Psoas muscle (tissue), 8 donors: ENCODE data around the gene MIOS. TPM values are rescaled to one million over a fixed set of nuclear protein-coding genes. Genes with fewer than 3 reads are reported as not detected.
A peak's percentile ranks its signal among the peaks of the same experiment; 100 is the strongest.

ENCODE experiments used
- ATAC-seq, 4 donors: fragments of 200-7000 bp; cut with Tn5 transposase; one replicate each; pipeline ENCODE4 v1.9.1; 2020; ENCODE audit warnings: moderate library complexity in 3 of 4, mild to moderate bottlenecking in 2 of 4
- DNase-seq, 2 donors: peaks; one replicate each; pipeline ENCODE4 v3.0.0-alpha.2; 2020
- H3K27ac ChIP-seq: fragments of 200-600 bp; one replicate; pipeline ENCODE4 v1.8.0; 2022
- H3K27me3 ChIP-seq, 3 donors: fragments of 200-600 bp in 1 of 3; one replicate each; pipeline versions ENCODE4 v1.6.1 to v1.8.0; 2013 to 2022; ENCODE audit warnings: low read length in 2 of 3, mild to moderate bottlenecking in 2 of 3, moderate library complexity in 1 of 3; ENCODE audit not compliant: insufficient read depth in 3 of 3
- H3K36me3 ChIP-seq, 2 donors: fragments of 200-600 bp in 1 of 2; one replicate each; pipeline versions ENCODE4 v1.6.1 to v1.8.0; 2013 to 2022; ENCODE audit warnings: low read depth in 1 of 2, mild to moderate bottlenecking in 1 of 2, moderate library complexity in 1 of 2; ENCODE audit not compliant: insufficient read depth in 1 of 2
- H3K4me1 ChIP-seq: fragments of 200-600 bp; one replicate; pipeline ENCODE4 v1.8.0; 2022
- H3K4me3 ChIP-seq: fragments of 200-600 bp; one replicate; pipeline ENCODE4 v1.8.0; 2022; ENCODE audit warnings: mild to moderate bottlenecking
- H3K9me3 ChIP-seq: fragments of 200-600 bp; one replicate; pipeline ENCODE4 v1.8.0; 2022
- WGBS, 3 donors: extraction: QIAGEN DNeasy Blood & Tissue Kit; methylation state at CpG; one replicate each; pipeline versions ENCODE4 v1.1.6 to v1.1.7; 2013; 5-methylcytosine and 5-hydroxymethylcytosine counted together
- intact Hi-C, 2 donors: fragments of 100-400 bp; cut with DNase I; formaldehyde crosslinking; loops; one replicate each; pipeline versions ENCODE4 v1.11.0 to v1.14.2; 2022
- long read RNA-seq, 2 donors: library from polyadenylated mRNA; unstranded; transcript quantifications; one replicate each; pipeline ENCODE4 v2.0.0, GENCODE V29; 2021
- polyA plus RNA-seq, 3 donors: library from polyadenylated mRNA; stranded (reverse); fragments of 200-250 nt; gene quantifications; one replicate each; pipeline ENCODE4 v1.2.3, GENCODE V29; 2013
- total RNA-seq, 4 donors: library from RNA; stranded (reverse); fragmentation: NEBNext Ultra II Directional in 2 of 4; extraction: Animal tissue kit (Norgen Biotek cat#: 25700) in 2 of 4; gene quantifications; one replicate each; pipeline versions ENCODE4 v1.2.1 to v1.2.4, GENCODE V29; 2021 to 2023
- TF ChIP-seq, protein P1 (sequence below): fragments of 200-600 bp; IDR thresholded peaks from one replicate; pipeline ENCODE4 v1.8.0; 2022; ENCODE audit warnings: antibody characterized with exemption
- donor health status: healthy with polysubstance abuse.
- donor health status: DM: no; HTN: no; CAD: no; lungs with moderate emphysema.
- donor health status: Bipolar disorder and iron deficiency.
- donor health status: healthy.
- donor health status: DM: yes; HTN: yes; CAD: no.
- donor health status: DM: no; HTN: no; CAD: no.
- donor health status: DM: no; HTN: no; CAD: no.
- donor health status: DM: yes; HTN: yes; CAD: no.

The MIOS gene
- 100 to 1,000 TPM in 2 of 4 donors, 10 to 100 TPM in 2; 65.5 to 219 (median 105) TPM for total RNA-seq
- 100 to 1,000 TPM in 1 of 3 donors, 10 to 100 TPM in 2; 65.2 to 192 (median 76.3) TPM for polyA plus RNA-seq
- long read RNA-seq, donor 1, transcript MIOS-201 (13 exons, 3,453 nt): major isoform, 8 of 101 reads
- long read RNA-seq, donor 1, partial matches to known transcripts: 29 of 101 reads
- long read RNA-seq, donor 1, other reads (novel, unspliced or antisense): 60 of 101 reads
- long read RNA-seq, donor 2, transcript MIOS-202 (12 exons, 3,095 nt): minor isoform, 79 of 431 reads
- long read RNA-seq, donor 2, transcript MIOS-201 (13 exons, 3,453 nt): major isoform, 88 of 431 reads
- long read RNA-seq, donor 2, transcript MIOS-209 (8 exons, 3,232 nt): minor isoform, 7 of 431 reads
- long read RNA-seq, donor 2, partial matches to known transcripts: 94 of 431 reads
- long read RNA-seq, donor 2, other reads (novel, unspliced or antisense): 158 of 431 reads

DNA sequence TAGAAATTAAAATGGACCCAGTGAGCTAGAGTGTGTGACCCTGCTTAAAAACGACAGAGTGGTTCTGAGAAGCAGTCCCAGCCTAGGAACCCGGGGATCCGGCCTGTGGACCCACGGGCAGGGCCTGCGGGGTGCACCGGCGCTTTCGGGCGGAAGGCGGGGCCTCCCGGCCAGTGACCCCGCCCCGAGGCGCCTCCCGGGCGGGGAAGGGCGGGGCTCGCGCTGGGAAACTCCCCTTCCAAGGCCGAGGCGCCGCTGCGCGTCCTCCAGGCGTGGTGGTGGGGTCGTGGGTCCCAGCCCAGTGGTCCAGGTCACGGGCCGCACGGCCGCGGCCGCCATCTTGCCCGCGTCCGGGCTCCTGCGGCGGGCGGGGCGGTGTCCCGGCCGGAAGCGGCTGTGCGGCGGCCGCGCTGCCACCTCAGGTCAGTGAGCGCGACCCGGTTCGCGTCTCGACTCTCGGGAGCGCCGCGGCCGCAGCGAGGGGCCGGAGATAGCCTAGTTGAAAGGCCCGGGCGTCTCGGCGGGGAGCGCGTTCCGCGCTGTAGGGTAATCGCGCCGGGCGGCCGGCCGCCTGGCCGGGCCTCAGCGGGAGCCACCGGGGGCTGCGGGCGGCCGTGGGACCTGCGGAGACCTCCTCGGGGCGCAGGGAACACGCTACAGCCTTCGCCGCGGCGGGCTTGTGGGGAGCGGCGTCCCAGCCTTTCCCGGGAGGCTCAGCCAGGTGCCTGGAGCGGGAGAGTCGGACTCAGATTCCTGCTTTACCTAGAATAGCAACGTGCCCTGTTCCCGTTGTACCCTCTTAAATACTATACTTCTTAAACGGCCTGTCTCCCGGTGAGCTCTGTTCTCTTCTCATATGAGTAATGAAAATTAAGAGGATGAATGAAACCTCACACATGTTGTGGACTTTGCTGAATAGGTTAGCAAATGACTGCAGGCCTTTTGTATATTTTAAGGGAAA lies at the start of gene MIOS:
Gene MIOS, plus strand, starts transcription at position 234 of the 961 bp plus-strand sequence. CDS start 5,592 bp downstream, outside the sequence.
- intact Hi-C loops: loop anchor here in 1 of 2 donors (10.0 kb wide), 3 partner anchors 198 to 648 kb away; partner anchors contain the start of gene C1GALT1
- TF ChIP-seq, protein P1, sequence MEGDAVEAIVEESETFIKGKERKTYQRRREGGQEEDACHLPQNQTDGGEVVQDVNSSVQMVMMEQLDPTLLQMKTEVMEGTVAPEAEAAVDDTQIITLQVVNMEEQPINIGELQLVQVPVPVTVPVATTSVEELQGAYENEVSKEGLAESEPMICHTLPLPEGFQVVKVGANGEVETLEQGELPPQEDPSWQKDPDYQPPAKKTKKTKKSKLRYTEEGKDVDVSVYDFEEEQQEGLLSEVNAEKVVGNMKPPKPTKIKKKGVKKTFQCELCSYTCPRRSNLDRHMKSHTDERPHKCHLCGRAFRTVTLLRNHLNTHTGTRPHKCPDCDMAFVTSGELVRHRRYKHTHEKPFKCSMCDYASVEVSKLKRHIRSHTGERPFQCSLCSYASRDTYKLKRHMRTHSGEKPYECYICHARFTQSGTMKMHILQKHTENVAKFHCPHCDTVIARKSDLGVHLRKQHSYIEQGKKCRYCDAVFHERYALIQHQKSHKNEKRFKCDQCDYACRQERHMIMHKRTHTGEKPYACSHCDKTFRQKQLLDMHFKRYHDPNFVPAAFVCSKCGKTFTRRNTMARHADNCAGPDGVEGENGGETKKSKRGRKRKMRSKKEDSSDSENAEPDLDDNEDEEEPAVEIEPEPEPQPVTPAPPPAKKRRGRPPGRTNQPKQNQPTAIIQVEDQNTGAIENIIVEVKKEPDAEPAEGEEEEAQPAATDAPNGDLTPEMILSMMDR: no peak
- Histone ChIP-seq H3K27me3 (no peaks in the 10 kb centered on the region), H3K4me3 (peak within 1 kb of the TSS; percentile 92), H3K27ac (peak within 1 kb of the TSS; percentile 97), H3K9me3 (no peaks in the 10 kb centered on the region), H3K36me3 (peaks cover 0 to 6% of the 10 kb centered on the region in 2 donors), H3K4me1 (peaks cover 39% of the 10 kb centered on the region)
- 0 to 1% (median 0%) methylated on average over 59 to 95 of the region's 96 CpGs for WGBS, 3 donors
- DNase-seq (peak; percentile 91 to 95), ATAC-seq (peak; percentile 89 to 94 (median 91))

DNA sequence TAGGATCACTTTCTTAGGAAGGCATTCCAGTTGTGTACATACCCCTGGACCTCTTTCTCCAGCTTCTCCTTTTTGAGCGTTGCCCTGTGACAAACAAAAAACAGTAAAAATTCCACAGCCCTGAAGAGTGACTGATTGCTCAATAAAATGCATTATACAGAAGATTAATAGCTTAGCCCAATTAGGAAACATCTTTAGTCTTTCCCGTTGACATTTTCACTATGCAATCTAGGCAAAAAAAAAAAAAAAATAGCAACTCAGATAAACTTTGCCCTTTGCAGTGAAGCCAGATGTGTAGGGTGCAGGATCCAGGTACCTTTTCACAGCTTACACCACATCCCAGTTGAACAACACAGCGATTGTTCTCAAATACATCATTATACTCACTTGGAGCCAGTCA lies 48.9 kb upstream of the MIOS start:
- TF ChIP-seq, protein P1: no peak
- H3K4me1 ChIP-seq: no peaks in the 10 kb centered on the region
- no peak overlapping the region for H3K4me3 ChIP-seq
- DNase-seq (no peak), ATAC-seq (no peak)
- no peak overlapping the region for H3K27ac ChIP-seq
- 36 to 45% (median 41%) methylated on average over 3 of the region's 3 CpGs for WGBS, 3 donors
- no peaks in the 10 kb centered on the region for H3K9me3 ChIP-seq
- intact Hi-C loops: no loop called here
- H3K36me3 ChIP-seq: peaks cover 0 to 12% of the 10 kb centered on the region in 2 donors
- H3K27me3 ChIP-seq: peaks cover 0 to 4% (median 0%) of the 10 kb centered on the region in 3 donors

DNA sequence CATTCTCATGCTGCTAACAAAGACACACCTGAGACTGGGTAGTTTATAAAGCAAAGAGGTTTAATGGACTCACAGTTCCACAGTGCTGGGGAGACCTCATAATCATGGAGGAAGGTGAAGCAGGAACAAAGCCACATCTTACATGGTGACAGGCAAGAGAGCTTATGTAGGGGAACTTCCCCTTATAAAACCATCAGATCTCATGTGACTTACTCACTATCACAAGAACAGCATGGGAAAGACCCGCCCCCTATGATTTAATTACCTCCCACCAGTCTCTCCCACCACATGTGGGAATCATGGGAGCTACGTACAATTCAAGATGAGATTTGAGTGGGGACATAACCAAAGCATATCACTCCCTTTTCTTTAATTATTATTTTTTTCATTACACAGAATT lies 47.6 kb upstream of the MIOS start:
- TF ChIP-seq, protein P1: no peak
- Histone ChIP-seq H3K4me1 (no peaks in the 10 kb centered on the region), H3K27ac (no peak overlapping the region), H3K36me3 (peaks cover 0 to 15% of the 10 kb centered on the region in 2 donors), H3K9me3 (no peaks in the 10 kb centered on the region), H3K27me3 (peaks cover 0 to 4% (median 0%) of the 10 kb centered on the region in 3 donors), H3K4me3 (no peak overlapping the region)
- no peak for ATAC-seq
- 80 to 93% (median 87%) methylated on average over 2 of the region's 2 CpGs for WGBS, 3 donors
- intact Hi-C loops: no loop called here
- no peak for DNase-seq

DNA sequence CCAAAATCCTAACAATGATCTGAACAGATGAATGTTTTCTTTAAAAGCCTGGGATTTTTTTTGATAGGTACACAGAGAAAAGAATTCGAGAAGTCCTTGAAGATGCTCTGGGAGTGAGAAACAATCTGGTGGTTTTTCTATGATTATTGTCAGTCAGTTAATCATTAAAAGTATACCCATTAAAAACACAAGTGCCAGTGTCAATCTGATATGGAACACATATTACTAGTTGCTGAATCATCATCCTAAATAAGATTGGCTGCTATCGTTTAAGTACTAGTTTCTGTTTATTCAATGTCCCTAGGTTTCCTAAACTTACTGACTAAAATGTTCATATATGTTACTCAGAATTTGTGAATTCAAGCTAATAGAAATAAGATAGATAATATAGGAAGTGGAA lies 47.2 kb upstream of the MIOS start:
- H3K36me3 ChIP-seq: peaks cover 0 to 17% of the 10 kb centered on the region in 2 donors
- TF ChIP-seq, protein P1: no peak
- H3K4me3 ChIP-seq: no peak overlapping the region
- no peaks in the 10 kb centered on the region for H3K4me1 ChIP-seq
- H3K27me3 ChIP-seq: peaks cover 0 to 4% (median 0%) of the 10 kb centered on the region in 3 donors
- ATAC-seq: no peak
- intact Hi-C loops: no loop called here
- H3K27ac ChIP-seq: no peak overlapping the region
- DNase-seq: no peak
- 76 to 77% (median 76%) methylated on average over 2 of the region's 2 CpGs for WGBS, 3 donors
- H3K9me3 ChIP-seq: no peaks in the 10 kb centered on the region
